GM12891 (cell line): ENCODE data around the gene LCT.
"Not testable (repeated sequence)": the region's sequence is repeated elsewhere in the genome, so short reads cannot be mapped to it uniquely, and the experiment has no call there.

Source experiments
- DNase-seq: peaks from one replicate; pipeline ENCODE4 v3.0.0; 2011; ENCODE audit warnings: low spot score; ENCODE audit not compliant: insufficient read length
- FAIRE-seq: peaks from 2 replicates; lab custom pipeline; 2011; peaks lifted over from hg19 to GRCh38; lab: Jason Lieb, UNC
- PAX5 ChIP-seq: IDR thresholded peaks from 2 replicates; pipeline ENCODE4 v1.6.1; 2011; ENCODE audit warnings: low read length, moderate library complexity, mild to moderate bottlenecking; ENCODE audit not compliant: insufficient read depth, severe bottlenecking
- POLR2A ChIP-seq: IDR thresholded peaks from 2 replicates; pipeline ENCODE4 v1.6.1; 2011; ENCODE audit warnings: low read depth, low read length, control low read depth
- POLR2AphosphoS5 ChIP-seq: IDR thresholded peaks from 2 replicates; pipeline ENCODE4 v1.6.1; 2011; ENCODE audit warnings: low read depth, low read length, control low read depth
- POU2F2 ChIP-seq: IDR thresholded peaks from 2 replicates; pipeline ENCODE4 v1.6.1; 2011; ENCODE audit warnings: low read depth, mild to moderate bottlenecking, control low read depth, low read length, moderate library complexity
- SPI1 ChIP-seq: IDR thresholded peaks from 2 replicates; pipeline ENCODE4 v1.6.1; 2011; ENCODE audit warnings: low read depth, low read length, control low read depth
- TAF1 ChIP-seq: IDR thresholded peaks from 2 replicates; pipeline ENCODE4 v1.6.1; 2011; ENCODE audit warnings: low read depth, low read length, control low read depth

Gene LCT

DNA sequence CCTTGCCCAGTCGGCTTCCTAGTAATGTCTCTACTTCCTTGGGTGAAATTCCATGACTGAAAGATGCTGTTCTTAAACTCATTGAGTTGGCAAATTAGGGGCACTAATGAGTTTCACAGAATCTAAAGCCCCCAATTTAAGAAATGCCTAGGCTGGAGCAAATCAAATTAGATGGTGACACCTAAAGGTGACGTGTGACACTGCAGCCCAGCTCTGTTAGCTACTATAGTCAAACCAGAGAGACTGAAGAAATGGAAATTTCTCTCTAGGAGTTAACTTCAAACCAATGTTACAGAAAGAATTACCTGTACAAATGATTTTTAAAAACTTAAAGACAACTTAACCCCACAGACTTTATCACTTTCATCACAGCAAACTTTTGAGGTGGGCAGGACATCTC is 37.2 kb downstream of the LCT start:
- FAIRE-seq (no peak), DNase-seq (no peak)
- TF ChIP-seq TAF1 (no peak), POLR2AphosphoS5 (no peak), POLR2A (no peak), POU2F2 (no peak), SPI1 (no peak), PAX5 (no peak)

DNA sequence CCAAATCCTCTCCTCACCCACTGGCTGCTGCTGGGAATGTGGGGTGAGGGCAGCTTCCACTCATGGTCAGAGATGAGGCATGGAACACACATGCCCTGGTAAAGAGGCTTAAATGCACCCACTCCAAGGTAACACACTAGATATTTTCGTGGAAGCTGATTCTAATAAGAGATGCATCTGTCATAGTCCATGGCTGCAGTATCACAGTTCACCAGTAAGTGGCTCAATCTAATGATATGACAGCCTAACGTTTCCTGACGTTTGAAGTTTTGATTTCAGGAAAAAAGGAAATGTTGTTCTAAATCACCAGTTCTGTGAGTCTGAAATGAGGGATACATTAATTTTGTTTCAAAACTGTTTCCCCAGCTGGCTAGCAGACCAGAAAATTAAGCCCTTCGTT is 38.2 kb downstream of the LCT start:
- DNase-seq = no peak

GRCh38 chr2:135798275-135798705 is 38.7 kb downstream of the LCT start:
- DNase-seq = no peak
- TF ChIP-seq POU2F2 (no peak), PAX5 (no peak), TAF1 (no peak), POLR2A (no peak), POLR2AphosphoS5 (no peak), SPI1 (no peak)
- FAIRE-seq = no peak

More for the DNA sequence above, 38.2 kb downstream of the LCT start:
- FAIRE-seq = no peak
- TF ChIP-seq POLR2AphosphoS5 = no peak
- no peak for TF ChIP-seq PAX5
- TF ChIP-seq TAF1 = no peak
- no peak for TF ChIP-seq POU2F2
- TF ChIP-seq POLR2A = no peak
- TF ChIP-seq SPI1 = no peak

DNA sequence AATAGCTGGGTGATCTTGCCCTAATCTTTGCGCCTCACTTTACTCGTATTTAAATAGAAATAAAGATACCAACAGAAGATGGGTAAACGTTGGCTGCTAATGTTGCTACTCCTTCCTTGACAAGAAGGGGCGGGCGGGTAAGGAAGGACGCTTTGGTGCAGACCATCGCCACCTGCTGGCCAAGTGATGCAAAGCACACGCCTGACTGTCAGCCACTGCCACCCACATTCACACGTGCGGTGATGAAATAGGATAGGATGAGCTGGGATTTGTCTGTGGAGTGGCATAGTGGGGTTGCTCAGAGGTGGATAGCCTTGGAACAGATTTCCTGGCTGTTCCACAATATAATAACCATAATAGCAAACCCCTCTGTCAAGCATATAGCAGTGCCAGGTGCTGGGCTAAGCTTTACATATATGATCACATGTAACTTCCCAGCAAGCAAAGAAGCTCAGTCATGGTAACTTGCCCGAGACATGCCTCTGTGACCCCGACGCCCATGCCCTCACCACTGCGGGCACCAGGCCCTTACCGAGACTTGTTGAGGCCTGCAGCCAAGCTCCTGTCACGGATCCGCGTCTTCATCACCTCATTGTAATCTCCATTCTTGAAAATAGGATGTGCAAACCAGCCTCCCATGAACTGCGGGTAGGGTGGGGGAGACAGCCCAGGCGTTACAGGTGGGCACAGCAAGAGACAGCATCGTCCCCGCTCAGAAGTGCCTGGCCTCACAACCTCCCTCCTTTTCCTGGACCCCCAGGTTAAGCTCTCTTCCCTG is 39.3 kb downstream of the LCT start:
- FAIRE-seq (peak; percentile 99), DNase-seq (peak; percentile 67)
- TF ChIP-seq SPI1 (no peak), POLR2AphosphoS5 (no peak), POLR2A (no peak), PAX5 (no peak), TAF1 (no peak), POU2F2 (no peak)

GRCh38 chr2:135796606-135797005 is 40.4 kb downstream of the LCT start:
- FAIRE-seq = no peak
- no peak for DNase-seq

DNA sequence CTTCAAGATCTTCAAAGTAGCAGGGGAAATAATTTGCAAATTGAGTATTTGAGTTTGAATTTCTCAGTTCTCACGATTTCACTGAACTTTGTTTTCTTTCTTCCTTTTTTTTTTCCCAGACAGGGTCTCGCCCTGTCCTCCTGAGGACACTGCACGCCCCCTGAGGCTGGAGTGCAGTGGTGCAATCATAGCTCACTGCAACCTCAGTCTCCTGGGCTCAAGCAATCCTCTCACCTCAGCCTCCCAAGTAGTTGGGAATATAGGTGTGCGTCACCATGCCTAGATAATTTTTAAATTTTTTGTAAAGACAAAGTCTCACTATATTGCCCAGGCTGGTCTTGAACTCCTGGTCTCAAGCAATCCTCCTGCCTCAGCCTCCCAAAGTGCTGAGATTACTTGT is 41.3 kb downstream of the LCT start:
- FAIRE-seq = not testable (repeated sequence)

More at GRCh38 chr2:135796606-135797005, 40.4 kb downstream of the LCT start:
- TF ChIP-seq SPI1 = no peak
- TF ChIP-seq POLR2A = no peak
- TF ChIP-seq TAF1 = no peak
- TF ChIP-seq PAX5 = no peak
- no peak for TF ChIP-seq POU2F2
- no peak for TF ChIP-seq POLR2AphosphoS5

DNA sequence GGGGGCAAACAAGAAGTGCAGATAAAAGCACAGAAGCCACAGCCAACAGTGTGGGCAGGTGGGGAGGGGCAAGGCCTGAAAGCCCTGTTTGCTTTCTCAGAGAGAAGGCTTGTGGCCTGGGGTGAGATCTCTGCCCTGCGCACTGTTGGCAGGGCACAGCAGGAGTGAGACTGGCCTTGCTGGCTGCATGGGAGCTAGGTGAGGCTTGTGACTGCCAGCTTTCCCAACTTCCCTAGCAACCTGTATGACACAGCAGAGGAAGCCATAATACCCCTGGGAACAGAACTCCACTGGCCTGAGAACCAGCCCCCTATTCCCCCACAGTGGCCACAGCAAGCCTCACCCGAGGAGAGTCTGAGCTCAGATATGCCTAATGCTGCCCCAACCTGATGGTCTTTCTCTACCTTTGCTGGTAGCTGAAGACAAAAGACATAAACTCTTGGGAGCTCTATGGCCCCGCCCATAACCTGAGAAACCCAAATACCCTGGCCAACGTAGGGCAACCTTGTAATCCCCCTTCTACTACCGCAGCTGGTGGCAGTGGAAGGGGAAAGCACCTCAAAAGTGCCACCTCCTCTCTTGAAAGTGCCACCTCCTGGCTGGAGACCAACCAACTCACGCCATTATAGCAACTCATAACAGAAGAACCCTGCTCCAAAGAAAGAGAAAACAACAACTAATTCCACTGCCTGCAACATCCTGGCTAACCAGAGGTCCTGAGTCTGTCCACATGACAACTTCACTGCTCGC is 44.4 kb downstream of the LCT start:
- peak; percentile 58 for FAIRE-seq
- no peak for DNase-seq
- TF ChIP-seq POU2F2 (no peak), TAF1 (no peak), PAX5 (no peak), POLR2A (no peak), POLR2AphosphoS5 (no peak), SPI1 (no peak)

More for the DNA sequence above, 41.3 kb downstream of the LCT start:
- DNase-seq = not testable (repeated sequence)

DNA sequence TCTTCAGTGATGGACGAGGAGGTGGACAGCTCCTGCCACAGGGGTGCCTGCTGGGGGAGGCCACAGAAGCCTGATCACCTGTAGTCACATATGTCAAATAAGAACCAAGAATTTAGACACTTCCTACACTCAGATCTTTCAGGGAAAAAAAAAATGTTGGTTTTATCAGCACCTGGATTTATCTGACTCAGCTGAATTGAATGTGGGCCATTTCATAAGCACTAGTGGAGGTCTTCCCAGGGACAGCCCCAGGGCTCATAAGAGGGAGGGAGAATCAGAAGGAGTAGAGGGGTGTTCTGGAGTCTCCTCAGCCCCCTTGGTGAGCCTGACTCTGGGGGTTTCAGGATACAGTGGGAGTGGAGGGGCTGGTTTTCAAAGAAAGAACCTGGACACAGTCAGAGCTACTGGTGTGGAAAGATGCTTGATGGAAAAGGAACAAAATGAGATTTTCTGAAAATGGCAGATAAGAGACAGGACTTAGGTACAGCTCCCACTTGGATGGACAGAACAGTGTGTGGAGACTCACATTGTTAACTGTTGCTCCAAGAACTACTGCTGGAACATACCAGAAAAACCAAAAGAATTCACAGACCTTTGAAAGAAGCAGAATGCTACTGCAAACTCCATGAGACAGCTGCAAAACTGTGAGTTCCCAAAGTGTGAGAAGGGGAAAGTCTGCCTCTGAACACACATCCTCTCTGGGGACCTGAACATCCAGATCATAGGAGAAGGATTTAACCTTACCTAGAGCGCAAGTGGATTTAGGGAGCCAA is 45.4 kb downstream of the LCT start:
- FAIRE-seq (no peak), DNase-seq (no peak)
- TF ChIP-seq TAF1 (no peak), POU2F2 (no peak), PAX5 (no peak), SPI1 (no peak), POLR2A (no peak), POLR2AphosphoS5 (no peak)

DNA sequence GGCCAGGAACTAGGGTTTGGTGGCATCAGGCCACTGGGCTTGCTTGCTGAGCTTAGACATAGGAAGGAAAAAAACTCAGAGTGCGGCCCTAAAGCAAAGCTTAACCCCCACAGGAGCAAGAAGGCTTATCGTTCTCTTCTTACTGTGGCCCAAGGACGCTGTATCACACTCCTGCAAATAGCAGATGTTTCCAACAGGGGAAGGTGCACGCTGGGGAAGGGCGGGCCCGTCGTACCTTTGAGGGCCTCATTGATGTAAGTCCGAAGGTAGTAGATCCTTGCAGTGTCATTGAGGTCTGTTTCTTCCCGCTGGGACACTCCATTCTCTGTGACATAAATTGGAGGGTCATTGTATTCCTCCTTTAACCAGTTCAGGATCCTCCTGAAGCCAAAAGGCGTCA is 46.6 kb downstream of the LCT start:
- TF ChIP-seq POLR2AphosphoS5 (no peak), PAX5 (no peak), POU2F2 (no peak), POLR2A (no peak), SPI1 (no peak), TAF1 (no peak)
- DNase-seq (no peak), FAIRE-seq (no peak)
